Measurements from ENCODE around the gene POLR3GL.
A peak's percentile ranks its signal among the peaks of the same experiment; 100 is the strongest.

The POLR3GL gene

DNA sequence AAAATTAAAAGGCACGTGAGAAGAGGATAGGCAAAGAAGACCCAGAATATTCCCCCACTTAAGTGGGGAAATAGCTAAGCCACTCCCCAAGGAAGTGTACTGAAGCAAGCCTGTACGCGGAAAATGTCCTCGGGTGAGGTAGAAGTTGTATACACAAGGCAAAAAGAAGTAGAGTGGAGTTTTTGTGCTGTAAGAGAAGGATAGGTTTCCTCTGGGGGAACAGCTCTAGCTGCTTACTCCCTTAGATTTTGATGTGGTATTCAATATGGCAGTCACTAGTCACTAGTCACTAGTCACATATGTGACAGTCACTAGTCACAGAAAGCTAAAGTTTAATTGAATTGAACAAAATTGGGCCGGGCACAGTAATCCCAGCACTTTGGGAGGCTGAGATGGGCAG lies 24.3 kb downstream of the POLR3GL start:
- H3K4me2 ChIP-seq = no peak overlapping the region
- no peak overlapping the region for H3K4me3 ChIP-seq
- H3K9me3 ChIP-seq (replicated peaks in 1 of 11) = no peaks in the 10 kb centered on the region
- H3K9ac ChIP-seq = no peak overlapping the region
- no peak overlapping the region for H3K27ac ChIP-seq
- peaks cover 14 to 23% (median 18%) of the 10 kb centered on the region in 11 experiments for H3K36me3 ChIP-seq
- no peaks in the 10 kb centered on the region for H3K27me3 ChIP-seq
- H4K20me1 ChIP-seq = peaks cover 9 to 32% (median 15%) of the 10 kb centered on the region in 11 experiments; a peak in 19 of 22 replicates
- no peak for TF ChIP-seq Cebpa-rat (IDR thresholded peaks at IDR 0.05)
- H3K4me1 ChIP-seq = peaks cover 21 to 89% (median 40%) of the 10 kb centered on the region in 10 experiments

DNA sequence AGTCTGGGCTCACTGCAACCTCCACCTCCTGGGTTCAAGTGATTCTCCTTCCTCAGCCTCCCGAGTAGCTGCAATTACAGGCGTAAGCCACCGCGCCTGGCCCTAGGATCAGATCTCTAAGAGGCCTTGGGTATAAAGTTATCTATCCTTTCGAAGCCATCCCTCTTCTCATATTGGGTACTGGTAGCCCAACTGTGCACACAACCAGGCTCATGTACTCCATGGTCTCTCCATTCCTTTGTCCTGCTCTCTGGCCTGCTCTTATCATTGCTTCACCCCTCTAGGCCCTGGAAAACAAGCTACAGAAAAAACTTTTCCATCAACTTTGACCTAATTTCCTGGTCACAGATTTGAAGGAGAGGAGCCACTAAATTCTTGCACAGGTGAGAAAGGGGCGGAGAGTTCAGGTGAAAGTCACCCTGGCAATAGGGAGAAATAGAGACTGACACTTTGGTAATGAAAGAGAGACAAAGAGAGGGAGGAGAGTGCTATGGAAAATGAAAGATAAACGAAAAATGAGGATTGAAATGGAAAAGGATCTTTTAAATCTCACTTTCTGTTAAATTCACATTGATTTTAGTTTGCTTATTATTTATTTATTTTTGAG lies 25.9 kb downstream of the POLR3GL start:
- H3K9ac ChIP-seq = no peak overlapping the region
- TF ChIP-seq Cebpa-rat (IDR thresholded peaks at IDR 0.05) = no peak
- no peak overlapping the region for H3K4me3 ChIP-seq
- H3K4me2 ChIP-seq = no peak overlapping the region
- H4K20me1 ChIP-seq = peaks cover 25 to 48% (median 30%) of the 10 kb centered on the region in 11 experiments
- no peak overlapping the region for H3K27ac ChIP-seq
- H3K36me3 ChIP-seq = peaks cover 29 to 38% (median 34%) of the 10 kb centered on the region in 11 experiments
- no peaks in the 10 kb centered on the region for H3K9me3 ChIP-seq (replicated peaks in 1 of 11)
- H3K4me1 ChIP-seq = peaks cover 34 to 82% (median 43%) of the 10 kb centered on the region in 10 experiments
- H3K27me3 ChIP-seq = no peaks in the 10 kb centered on the region

DNA sequence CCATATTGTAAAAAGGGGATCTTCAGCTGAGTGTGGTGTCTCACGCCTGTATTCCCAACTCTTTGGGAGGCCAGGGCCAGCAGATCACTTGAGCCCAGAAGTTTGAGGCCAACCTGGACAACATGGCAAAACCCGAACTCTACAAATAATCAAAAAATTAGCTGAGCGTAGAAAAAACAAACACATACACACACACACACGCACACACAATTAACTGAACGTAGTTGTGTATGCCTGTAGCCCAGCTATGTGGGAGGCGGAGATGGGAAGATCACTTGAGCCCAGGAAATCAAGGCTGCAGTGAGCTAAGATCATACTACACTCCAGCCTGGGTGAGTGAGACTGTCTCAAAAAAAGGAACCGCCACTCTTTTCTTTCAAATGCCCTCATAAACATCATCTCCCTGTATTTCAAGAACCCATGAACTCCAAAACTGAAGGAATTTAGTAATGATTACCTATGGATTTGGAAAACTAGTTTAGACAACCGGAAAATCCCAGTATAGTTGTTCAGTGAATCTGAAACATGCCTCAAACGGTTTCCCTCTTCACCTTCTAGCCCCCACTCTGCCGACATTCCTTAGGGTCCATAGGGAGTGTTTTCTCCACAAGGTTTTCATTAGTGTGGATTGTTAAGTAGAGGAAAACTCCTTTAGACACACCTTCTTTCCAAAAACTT lies 27.4 kb downstream of the POLR3GL start:
- H3K4me2 ChIP-seq = peak overlapping the region in 10 of 11 experiments; percentile 84 to 98 (median 92); a peak in 12 of 22 replicates
- peaks cover 27 to 67% (median 35%) of the 10 kb centered on the region in 10 experiments for H3K4me1 ChIP-seq
- H4K20me1 ChIP-seq = peaks cover 28 to 57% (median 37%) of the 10 kb centered on the region in 11 experiments
- H3K27me3 ChIP-seq = no peaks in the 10 kb centered on the region
- TF ChIP-seq Cebpa-rat (IDR thresholded peaks at IDR 0.05) = no peak
- peak overlapping the region in 3 of 11 experiments; percentile 8 to 43 (median 24); a peak in 4 of 22 replicates for H3K27ac ChIP-seq
- peaks cover 29 to 41% (median 35%) of the 10 kb centered on the region in 11 experiments for H3K36me3 ChIP-seq
- H3K9ac ChIP-seq = peak overlapping the region in 2 of 11 experiments; percentile 88 to 95; a peak in 5 of 22 replicates
- H3K9me3 ChIP-seq (replicated peaks in 1 of 11) = no peaks in the 10 kb centered on the region
- peak overlapping the region in 1 of 10 experiments; percentile 88; a peak in 4 of 20 replicates for H3K4me3 ChIP-seq

DNA sequence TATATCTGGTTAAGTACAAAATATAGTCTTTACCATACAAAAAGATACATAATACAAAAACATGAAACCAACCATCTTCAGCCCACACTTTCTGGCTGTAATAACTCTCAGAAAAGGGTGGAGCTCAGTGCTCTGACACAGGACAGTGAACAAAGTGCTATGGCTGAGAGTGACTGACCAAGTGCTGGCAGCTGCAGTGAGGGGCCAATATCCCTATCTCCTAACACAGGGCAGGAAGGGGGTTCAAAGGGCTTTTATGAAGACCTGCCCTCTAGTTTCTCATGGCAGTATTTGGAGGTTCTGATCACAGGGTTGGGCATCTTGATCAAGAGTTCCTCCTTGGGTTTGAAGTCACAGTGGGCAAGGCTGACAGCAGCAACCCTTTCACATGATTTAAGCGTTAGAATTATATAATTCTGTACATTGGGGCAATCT lies 28.0 kb downstream of the POLR3GL start:
- Histone ChIP-seq H3K4me3 (peak overlapping the region in 9 of 10 experiments; percentile 2 to 99 (median 88); a peak in 12 of 20 replicates), H3K9me3 (replicated peaks in 1 of 11) (no peaks in the 10 kb centered on the region), H3K36me3 (peaks cover 29 to 41% (median 35%) of the 10 kb centered on the region in 11 experiments), H3K4me2 (peak overlapping the region; percentile 84 to 98 (median 94); a peak in 21 of 22 replicates), H3K27me3 (no peaks in the 10 kb centered on the region), H4K20me1 (peaks cover 28 to 57% (median 37%) of the 10 kb centered on the region in 11 experiments), H3K9ac (peak overlapping the region in 9 of 11 experiments; percentile 1 to 95 (median 89); a peak in 9 of 22 replicates), H3K27ac (peak overlapping the region in 2 of 11 experiments; percentile 24 to 43; a peak in 5 of 22 replicates), H3K4me1 (peaks cover 32 to 67% (median 42%) of the 10 kb centered on the region in 10 experiments)
- no peak for TF ChIP-seq Cebpa-rat (IDR thresholded peaks at IDR 0.05)

DNA sequence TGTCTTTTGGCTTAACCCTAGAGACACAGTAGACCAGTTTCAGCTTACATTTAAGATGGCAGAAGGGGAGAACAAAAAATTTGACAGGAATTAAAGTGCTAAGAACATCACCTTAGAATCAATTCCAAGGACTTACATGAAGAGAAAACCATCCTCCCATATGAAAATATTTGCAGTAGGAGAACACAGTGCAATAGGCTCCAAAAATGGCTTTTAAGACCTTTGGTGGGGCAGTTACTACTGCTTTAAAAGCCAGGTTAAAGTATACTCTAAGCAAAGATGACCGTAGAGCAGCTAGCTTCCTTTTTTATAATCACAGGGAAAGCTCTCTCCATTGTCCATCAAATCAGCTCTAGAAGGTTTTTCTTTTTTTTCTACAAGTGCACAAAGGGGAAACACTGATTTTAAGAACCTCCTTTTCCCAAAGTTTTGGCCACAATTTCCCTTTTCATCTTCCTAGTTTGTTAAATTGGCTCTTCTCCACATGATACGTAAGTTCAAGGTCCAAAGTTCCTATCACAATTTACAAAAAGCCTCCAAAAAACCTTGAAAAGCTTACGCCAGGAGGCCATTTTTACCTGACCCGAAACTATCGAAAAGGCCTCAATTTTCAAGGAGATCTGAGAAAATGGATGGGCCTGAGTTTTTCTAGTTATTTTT lies 28.6 kb downstream of the POLR3GL start:
- Histone ChIP-seq H4K20me1 (peaks cover 28 to 57% (median 37%) of the 10 kb centered on the region in 11 experiments), H3K27ac (peak overlapping the region in 3 of 11 experiments; percentile 22 to 43 (median 24); a peak in 4 of 22 replicates), H3K9me3 (replicated peaks in 1 of 11) (no peaks in the 10 kb centered on the region), H3K4me1 (peaks cover 38 to 67% (median 47%) of the 10 kb centered on the region in 10 experiments), H3K4me2 (peak overlapping the region; percentile 84 to 98 (median 94)), H3K4me3 (peak overlapping the region; percentile 85 to 99 (median 90)), H3K9ac (peak overlapping the region; percentile 1 to 95 (median 89); a peak in 12 of 22 replicates), H3K36me3 (peaks cover 29 to 41% (median 35%) of the 10 kb centered on the region in 11 experiments), H3K27me3 (no peaks in the 10 kb centered on the region)
- TF ChIP-seq Cebpa-rat (IDR thresholded peaks at IDR 0.05) = no peak

DNA sequence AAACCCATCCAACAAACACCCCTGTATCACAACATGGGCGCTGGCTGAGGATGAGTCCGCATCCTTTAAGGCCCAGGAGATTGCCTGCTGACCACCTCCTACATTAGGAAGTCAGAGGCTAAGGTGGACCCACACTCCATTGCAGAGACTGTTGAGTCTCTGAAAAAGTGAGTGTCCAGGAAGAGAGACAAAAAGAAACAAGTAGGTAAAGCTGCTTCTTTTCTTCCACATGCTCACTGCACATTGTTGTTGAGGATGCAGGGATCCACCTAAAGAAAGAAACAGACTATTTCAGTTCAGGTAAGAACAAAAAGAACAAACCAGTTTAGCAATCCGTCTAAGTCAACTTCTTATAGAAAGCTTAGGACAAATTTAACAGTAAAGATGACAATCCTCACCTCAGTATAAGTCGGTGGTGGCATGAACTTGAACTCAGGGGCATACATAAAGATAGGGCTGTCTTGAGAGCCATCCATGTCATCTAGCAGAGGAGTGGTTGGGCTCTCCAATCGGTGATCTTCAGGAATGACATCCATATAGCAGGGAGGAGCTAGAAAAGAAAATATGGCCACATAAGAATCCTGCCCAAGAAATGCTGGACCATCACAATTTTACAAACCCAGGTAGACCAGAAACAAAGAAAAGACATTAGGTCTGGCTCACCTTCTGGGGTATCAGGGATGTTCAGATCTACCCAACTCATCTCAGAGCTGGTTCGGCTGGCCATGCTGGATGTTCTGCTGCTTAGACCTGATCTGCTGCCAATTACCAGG lies 29.3 kb downstream of the POLR3GL start:
- H3K36me3 ChIP-seq = peaks cover 29 to 41% (median 35%) of the 10 kb centered on the region in 11 experiments
- no peaks in the 10 kb centered on the region for H3K9me3 ChIP-seq (replicated peaks in 1 of 11)
- H3K9ac ChIP-seq = peak overlapping the region; percentile 88 to 95 (median 89)
- H3K27me3 ChIP-seq = no peaks in the 10 kb centered on the region
- TF ChIP-seq Cebpa-rat (IDR thresholded peaks at IDR 0.05) = no peak
- peak overlapping the region in 4 of 11 experiments; percentile 43 to 92 (median 89); a peak in 3 of 22 replicates for H3K27ac ChIP-seq
- H3K4me2 ChIP-seq = peak overlapping the region; percentile 84 to 98 (median 94)
- H3K4me1 ChIP-seq = peaks cover 45 to 67% (median 50%) of the 10 kb centered on the region in 10 experiments
- H4K20me1 ChIP-seq = peaks cover 28 to 57% (median 37%) of the 10 kb centered on the region in 11 experiments
- peak overlapping the region; percentile 85 to 99 (median 90) for H3K4me3 ChIP-seq

DNA sequence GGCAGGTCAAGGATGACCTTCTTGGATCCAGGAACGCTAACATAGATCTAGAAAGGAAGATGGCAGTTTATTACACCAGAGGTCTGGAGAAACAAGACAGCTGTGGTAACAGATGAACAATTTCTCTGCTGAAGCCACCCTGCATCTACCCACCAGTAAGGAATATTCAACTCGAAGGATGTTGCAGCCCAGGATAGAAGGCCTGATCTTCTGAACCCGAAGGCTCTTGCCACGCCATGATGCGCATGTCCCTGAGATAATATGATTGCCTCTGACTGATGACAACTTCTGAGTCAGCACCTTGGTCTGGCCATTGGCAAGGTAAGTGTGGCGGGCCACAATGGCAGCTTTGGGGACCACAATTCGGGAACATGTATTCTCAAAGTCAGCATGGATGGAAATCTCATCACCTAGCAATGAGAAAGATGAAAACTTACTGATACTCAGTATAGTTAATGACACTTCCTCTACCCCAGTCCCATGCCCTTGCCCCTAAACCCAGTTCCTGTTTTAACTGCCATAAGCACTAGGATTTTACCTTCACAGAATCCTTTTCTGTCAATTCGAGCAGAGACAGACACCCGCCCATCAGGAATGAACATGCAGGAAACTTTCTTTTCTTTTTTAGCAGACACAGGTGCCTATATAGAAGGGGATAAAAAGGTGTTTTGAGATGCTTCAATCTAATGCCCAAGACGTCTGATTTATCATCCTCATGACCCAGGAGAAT lies 30.1 kb downstream of the POLR3GL start:
- peak overlapping the region; percentile 88 to 95 (median 89) for H3K9ac ChIP-seq
- H3K27me3 ChIP-seq = no peaks in the 10 kb centered on the region
- H4K20me1 ChIP-seq = peaks cover 28 to 57% (median 37%) of the 10 kb centered on the region in 11 experiments
- no peaks in the 10 kb centered on the region for H3K9me3 ChIP-seq (replicated peaks in 1 of 11)
- peak overlapping the region; percentile 84 to 98 (median 94) for H3K4me2 ChIP-seq
- no peak for TF ChIP-seq Cebpa-rat (IDR thresholded peaks at IDR 0.05)
- peak overlapping the region in 10 of 11 experiments; percentile 86 to 95 (median 90); a peak in 15 of 22 replicates for H3K27ac ChIP-seq
- peaks cover 29 to 41% (median 35%) of the 10 kb centered on the region in 11 experiments for H3K36me3 ChIP-seq
- peaks cover 52 to 71% (median 57%) of the 10 kb centered on the region in 10 experiments for H3K4me1 ChIP-seq
- H3K4me3 ChIP-seq = peak overlapping the region; percentile 85 to 99 (median 90)
